GM18870 (cell line): ENCODE results near the gene FAM90A26.
"Not testable (repeated sequence)": the region's sequence is repeated elsewhere in the genome, so short reads cannot be mapped to it uniquely, and the experiment has no call there.

Experiments used
- ATAC-seq: cut with Tn5 transposase; IDR thresholded peaks from one replicate; pipeline ENCODE4 v1.9.1; 2021; ENCODE audit warnings: moderate library complexity; ENCODE audit not compliant: unreplicated experiment

FAM90A26 gene

GRCh38 chr4:9155101-9155886 is 14.9 kb upstream of the FAM90A26 start:
- not testable (repeated sequence) for ATAC-seq

DNA sequence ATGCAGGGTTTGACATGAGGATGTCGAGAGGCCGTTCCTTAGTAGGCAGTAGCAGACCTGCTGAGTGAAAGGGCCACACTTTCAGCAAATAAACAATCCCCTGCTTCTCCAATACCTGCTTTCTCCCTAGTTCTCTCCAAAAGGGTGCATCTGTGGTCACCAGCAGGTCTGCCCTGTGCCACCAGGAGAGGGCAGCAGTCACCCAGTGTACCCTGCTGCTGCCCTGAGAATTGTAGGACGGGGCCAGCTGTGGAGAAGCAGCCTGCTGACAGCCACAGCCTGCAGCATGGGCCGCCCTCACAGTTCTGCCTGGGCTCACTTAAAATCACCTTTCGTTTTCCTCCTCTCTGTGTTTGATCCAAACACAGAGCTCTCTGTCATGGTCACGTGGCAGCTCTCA is 11.8 kb upstream of the FAM90A26 start:
- not testable (repeated sequence) for ATAC-seq

DNA sequence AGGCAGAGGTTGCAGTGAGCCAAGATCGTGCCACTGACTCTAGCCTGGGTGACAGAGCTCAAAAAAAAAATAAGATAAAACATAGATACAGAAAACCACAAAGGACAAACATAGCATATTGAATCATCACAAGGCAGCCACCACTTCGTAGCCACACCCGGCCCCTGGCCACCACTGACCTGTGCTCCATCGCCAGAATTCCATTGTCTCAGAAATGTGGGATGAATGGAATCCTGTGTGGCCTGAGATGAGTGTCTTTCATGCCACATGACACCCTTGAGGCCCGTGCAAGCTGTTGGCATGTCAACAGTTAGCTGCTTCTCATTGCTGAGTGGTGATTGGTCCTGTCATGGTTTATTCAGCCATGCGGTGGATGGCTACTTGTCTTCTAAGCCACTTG is 10.2 kb upstream of the FAM90A26 start:
- not testable (repeated sequence) for ATAC-seq

DNA sequence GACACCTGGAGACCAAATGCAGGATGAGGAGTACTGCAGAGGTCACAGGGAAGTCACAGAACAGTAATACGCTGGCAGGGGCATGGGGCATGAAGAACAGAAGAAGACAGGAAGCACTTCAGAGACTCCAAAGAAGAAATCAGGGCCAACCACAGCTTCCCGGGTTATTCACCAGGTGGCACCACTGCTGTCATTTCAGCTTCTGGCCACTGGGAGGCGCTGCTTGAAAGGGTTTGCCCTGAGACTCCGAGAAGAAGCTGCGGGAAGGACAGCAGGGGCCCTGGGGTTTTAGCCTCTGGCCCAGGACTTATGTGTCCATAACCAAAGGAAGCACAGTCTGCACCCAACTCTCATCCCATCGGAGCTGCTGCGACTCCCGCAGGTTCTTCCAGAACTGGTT is 4.2 kb upstream of the FAM90A26 start:
- not testable (repeated sequence) for ATAC-seq

- not testable (repeated sequence) for ATAC-seq
Measured at GRCh38 chr4:9210357-9210756, 40.1 kb downstream of the FAM90A26 start, which contains the start of gene USP17L10. TSS of gene USP17L10 (plus strand) at chr4:9210657. CDS start at chr4:9210657, 0 bp downstream.

- ATAC-seq: not testable (repeated sequence)
Measured at GRCh38 chr4:9214701-9215100, 44.5 kb downstream of the FAM90A26 start.

- ATAC-seq: not testable (repeated sequence)
Measured at GRCh38 chr4:9215105-9215504, 44.9 kb downstream of the FAM90A26 start, which contains the start of gene USP17L11. TSS of gene USP17L11 (plus strand) at chr4:9215405. CDS start at chr4:9215405, 0 bp downstream.

GRCh38 chr4:9219852-9220251 is 49.6 kb downstream of the FAM90A26 start, which contains the start of gene USP17L12:
TSS of gene USP17L12 (plus strand) at chr4:9220152. CDS start at chr4:9220152, 0 bp downstream.
- ATAC-seq: not testable (repeated sequence)

DNA sequence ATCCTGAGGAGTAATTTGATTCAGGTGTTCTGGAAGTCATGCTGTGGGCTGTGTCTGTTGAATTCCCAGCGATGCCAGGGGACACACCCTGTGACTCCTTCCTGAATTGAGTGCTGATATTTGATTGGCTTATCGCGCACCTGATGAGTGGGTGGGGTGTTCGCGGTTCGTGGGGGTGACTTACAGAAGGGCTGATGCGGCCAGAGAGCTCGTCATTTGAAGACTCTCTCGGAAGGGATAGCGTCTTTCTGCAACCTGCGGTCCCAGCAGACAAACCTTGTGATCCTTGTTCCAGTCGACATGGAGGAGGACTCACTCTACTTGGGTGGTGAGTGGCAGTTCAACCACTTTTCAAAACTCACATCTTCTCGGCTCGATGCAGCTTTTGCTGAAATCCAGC is 54.4 kb downstream of the FAM90A26 start, which contains the start of gene USP17L13:
Gene USP17L13 (plus strand): TSS at position 301 of the 400 bp plus-strand sequence. CDS start 0 bp downstream, at position 301.
- not testable (repeated sequence) for ATAC-seq
